Cardiac muscle cell (in vitro differentiated cells and primary cell): ENCODE results near the gene MTRFR. TPM values are rescaled to one million over a fixed set of nuclear protein-coding genes. Genes with fewer than 3 reads are reported as not detected.

ENCODE experiments used
- DNase-seq, 2 donors: peaks; one replicate each; pipeline versions ENCODE4 v3.0.0 to v3.0.0-alpha.2; 2010 to 2017; ENCODE audit warnings: low read depth in 1 of 2, low spot score in 1 of 2
- H3K27ac ChIP-seq: fragments of 200-600 bp; sonication (generic); 2 replicates; pipeline ENCODE4 v1.5.1; 2016
- H3K27me3 ChIP-seq: fragments of 200-600 bp; sonication (generic); 2 replicates; pipeline ENCODE4 v1.6.0; 2016; ENCODE audit warnings: control low read depth
- H3K36me3 ChIP-seq: fragments of 200-600 bp; sonication (generic); 2 replicates; pipeline ENCODE4 v1.5.1; 2016; ENCODE audit warnings: control low read depth
- H3K4me1 ChIP-seq: fragments of 200-600 bp; sonication (generic); 2 replicates; pipeline ENCODE4 v1.8.1; 2017; ENCODE audit warnings: low read depth, mild to moderate bottlenecking, mixed run types
- H3K4me3 ChIP-seq: fragments of 200-600 bp; sonication (generic); 2 replicates; pipeline ENCODE4 v1.5.1; 2016; ENCODE audit warnings: mild to moderate bottlenecking
- H3K9me3 ChIP-seq: fragments of 200-600 bp; sonication (generic); 2 replicates; pipeline ENCODE4 v1.5.1; 2017; ENCODE audit warnings: low read depth, mild to moderate bottlenecking, control low read depth
- CTCF ChIP-seq: IDR thresholded peaks from 2 replicates; pipeline ENCODE4 v1.5.1; 2012; ENCODE audit warnings: low read depth, mild to moderate bottlenecking, low read length
- polyA plus RNA-seq: library from polyadenylated mRNA; unstranded; fragments of >200 nt; fragmentation: Nextera tagmentation; extraction: Ambion mirVana; gene quantifications from 2 replicates; pipeline ENCODE4 v1.2.1, GENCODE V29; 2016
- total RNA-seq: library from RNA; depleted of rRNA; stranded (reverse); fragments of >200 nt; gene quantifications from 2 replicates; pipeline ENCODE4 v1.2.3, GENCODE V29; 2016

MTRFR gene
- total and polyA plus RNA-seq, 2 experiments from 2014 or later: 25.8 to 31.9 TPM

- no peak overlapping the region for H3K27ac ChIP-seq
- DNase-seq: no peak
Observed at GRCh38 chr12:123223241-123223668, 10.0 kb upstream of the MTRFR start.

DNA sequence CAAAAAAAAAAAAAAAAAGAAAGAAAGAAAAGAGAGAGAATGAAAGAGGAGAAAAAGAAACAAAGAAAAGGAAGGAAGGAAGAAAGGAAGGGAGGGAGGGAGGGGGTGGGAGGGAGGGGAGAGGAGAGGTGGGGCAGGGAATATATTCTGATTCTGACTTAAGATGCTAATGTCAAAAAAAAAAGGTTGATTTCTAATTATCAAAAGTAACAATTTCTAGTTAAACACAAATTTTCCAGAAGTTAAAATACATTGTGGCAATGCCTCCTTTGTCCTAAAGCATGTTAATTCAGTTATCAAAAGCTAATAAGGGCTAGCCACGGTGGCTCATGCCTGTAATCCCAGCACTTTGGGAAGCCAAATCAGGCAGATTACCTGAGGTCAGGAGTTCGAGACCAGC lies 7.8 kb upstream of the MTRFR start:
- Histone ChIP-seq H3K4me1 (no peaks in the 10 kb centered on the region), H3K27me3 (no peaks in the 10 kb centered on the region), H3K36me3 (peaks cover 28% of the 10 kb centered on the region), H3K4me3 (no peak overlapping the region), H3K9me3 (no peaks in the 10 kb centered on the region), H3K27ac (no peak overlapping the region)
- no peak for TF ChIP-seq CTCF
- DNase-seq: no peak

More at GRCh38 chr12:123223241-123223668, 10.0 kb upstream of the MTRFR start:
- peaks cover 39% of the 10 kb centered on the region for H3K36me3 ChIP-seq
- no peak overlapping the region for H3K4me3 ChIP-seq
- H3K27me3 ChIP-seq: no peaks in the 10 kb centered on the region
- H3K9me3 ChIP-seq: no peaks in the 10 kb centered on the region
- no peak for TF ChIP-seq CTCF
- no peaks in the 10 kb centered on the region for H3K4me1 ChIP-seq

GRCh38 chr12:123227581-123228258 lies 5.5 kb upstream of the MTRFR start:
- DNase-seq: no peak
- H3K36me3 ChIP-seq: peaks cover 11% of the 10 kb centered on the region
- peak overlapping the region; percentile 6 for H3K27ac ChIP-seq
- no peak overlapping the region for H3K4me3 ChIP-seq
- H3K9me3 ChIP-seq: no peaks in the 10 kb centered on the region
- no peaks in the 10 kb centered on the region for H3K27me3 ChIP-seq
- TF ChIP-seq CTCF: no peak
- peaks cover 6% of the 10 kb centered on the region for H3K4me1 ChIP-seq

DNA sequence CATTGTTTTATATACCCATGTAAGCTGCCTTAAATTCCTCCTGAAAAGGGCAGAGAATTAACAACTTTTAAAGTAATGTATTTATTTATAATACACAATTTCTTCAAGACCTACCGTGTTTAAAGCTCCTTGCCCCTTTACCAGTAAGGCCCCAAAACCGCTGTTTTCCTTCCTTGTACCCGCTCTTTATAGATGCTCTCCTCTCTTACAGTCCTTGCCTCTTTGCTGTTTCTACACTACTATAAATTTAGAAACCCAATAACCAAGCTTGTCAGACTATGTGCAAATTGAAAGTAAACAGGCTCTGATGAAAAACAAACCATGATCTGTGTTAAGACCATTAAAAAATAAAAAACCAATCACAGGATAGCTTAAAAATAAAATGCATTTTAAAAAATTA lies 4.2 kb upstream of the MTRFR start:
- Histone ChIP-seq H3K27ac (no peak overlapping the region), H3K4me1 (peaks cover 7% of the 10 kb centered on the region), H3K27me3 (no peaks in the 10 kb centered on the region), H3K36me3 (peaks cover 5% of the 10 kb centered on the region), H3K9me3 (no peaks in the 10 kb centered on the region), H3K4me3 (no peak overlapping the region)
- TF ChIP-seq CTCF: no peak
- no peak for DNase-seq

DNA sequence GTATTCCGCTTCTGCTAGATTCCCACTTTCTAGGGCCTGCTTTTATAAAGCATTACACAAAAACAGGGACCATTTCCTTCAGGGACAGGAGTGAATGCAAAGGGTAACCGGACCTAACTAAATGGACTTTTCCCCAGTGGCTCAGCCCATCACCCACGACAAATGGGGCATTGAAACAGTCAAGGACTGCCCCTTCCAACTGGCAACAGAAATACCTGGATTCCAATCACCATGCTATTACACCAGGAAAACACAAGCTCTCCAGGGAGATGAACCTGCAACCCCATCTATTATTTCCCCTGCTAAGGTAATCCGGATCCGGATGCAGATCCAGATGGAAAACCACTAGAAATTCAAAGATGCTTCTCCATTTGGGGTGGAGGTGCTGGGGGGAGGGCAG lies 1.3 kb upstream of the MTRFR start:
- Histone ChIP-seq H3K4me3 (peak overlapping the region; percentile 83), H3K27ac (no peak overlapping the region), H3K36me3 (no peaks in the 10 kb centered on the region), H3K9me3 (no peaks in the 10 kb centered on the region), H3K27me3 (no peaks in the 10 kb centered on the region), H3K4me1 (peaks cover 13% of the 10 kb centered on the region)
- TF ChIP-seq CTCF: no peak
- no peak for DNase-seq

- Histone ChIP-seq H3K27me3 (no peaks in the 10 kb centered on the region), H3K4me1 (peaks cover 13% of the 10 kb centered on the region), H3K36me3 (no peaks in the 10 kb centered on the region), H3K4me3 (peak overlapping the region; percentile 83), H3K9me3 (no peaks in the 10 kb centered on the region), H3K27ac (peak overlapping the region; percentile 87)
- TF ChIP-seq CTCF: no peak
- DNase-seq: no peak
Observed at GRCh38 chr12:123232472-123232806, 797 bp upstream of the MTRFR start.
